ENCODE measurements around the gene COA3.

The COA3 gene

GRCh38 chr17:42798383-42799380 is at the start of gene COA3, which contains the start of gene CNTD1:
TSS of gene COA3 (minus strand) at chr17:42798704. CDS start at chr17:42798681, 23 bp downstream.
TSS of gene CNTD1 (plus strand) at chr17:42798861. CDS start at chr17:42799068, 207 bp downstream.
- DNase-seq, result peak; percentile 93

GRCh38 chr17:42848093-42848492 is 49.6 kb upstream of the COA3 start:
- DNase-seq, result no peak

GRCh38 chr17:42846594-42847280 is 48.2 kb upstream of the COA3 start:
- DNase-seq, result no peak

GRCh38 chr17:42845918-42846593 is 47.6 kb upstream of the COA3 start:
- no peak for DNase-seq

- DNase-seq, result no peak
Measured at GRCh38 chr17:42845556-42845917, 47.0 kb upstream of the COA3 start.

GRCh38 chr17:42844761-42845555 is 46.5 kb upstream of the COA3 start:
- no peak for DNase-seq

- DNase-seq, result no peak
Measured at GRCh38 chr17:42844271-42844670, 45.8 kb upstream of the COA3 start, which contains the start of gene AOC2. TSS of gene AOC2 (plus strand) at chr17:42844580. CDS start at chr17:42844627, 47 bp downstream.

GRCh38 chr17:42843358-42843934 is 44.9 kb upstream of the COA3 start:
- peak; percentile 71 for DNase-seq

- no peak for DNase-seq
Measured at GRCh38 chr17:42841975-42842685, 43.6 kb upstream of the COA3 start.

- no peak for DNase-seq
Measured at GRCh38 chr17:42835732-42836131, 37.2 kb upstream of the COA3 start.

GRCh38 chr17:42833767-42834422 is 35.4 kb upstream of the COA3 start:
- peak; percentile 64 for DNase-seq

GRCh38 chr17:42832934-42833766 is 34.6 kb upstream of the COA3 start, which contains the start of gene PSME3:
TSS of gene PSME3 (plus strand) at chr17:42833397. CDS start at chr17:42833632, 235 bp downstream.
- DNase-seq, result peak; percentile 90

- DNase-seq, result no peak
Measured at GRCh38 chr17:42832213-42832933, 33.9 kb upstream of the COA3 start.

GRCh38 chr17:42830971-42831370 is 32.5 kb upstream of the COA3 start:
- no peak for DNase-seq

- no peak for DNase-seq
Measured at GRCh38 chr17:42827472-42827871, 29.0 kb upstream of the COA3 start.

GRCh38 chr17:42821176-42821575 is 22.7 kb upstream of the COA3 start:
- DNase-seq, result no peak

- DNase-seq, result peak; percentile 87
Measured at GRCh38 chr17:42819939-42820535, 21.5 kb upstream of the COA3 start.

GRCh38 chr17:42818379-42818778 is 19.9 kb upstream of the COA3 start:
- DNase-seq, result no peak
